Osteoblast (primary cell): ENCODE measurements around the gene PRKAA2. TPM values are rescaled to one million over a fixed set of nuclear protein-coding genes. Genes with fewer than 3 reads are reported as not detected.

Experiments used
- DNase-seq: peaks from one replicate; pipeline ENCODE4 v3.0.0; 2011; ENCODE audit warnings: low spot score, mixed read lengths; ENCODE audit not compliant: insufficient read length; ENCODE audit errors: missing footprints
- H2AFZ ChIP-seq: 2 replicates; pipeline ENCODE4 v1.6.0; 2011; ENCODE audit warnings: mild to moderate bottlenecking, low read length
- H3K27ac ChIP-seq: 2 replicates; pipeline ENCODE4 v1.5.1; 2011; ENCODE audit warnings: mild to moderate bottlenecking, low read depth, low read length, moderate library complexity
- H3K27me3 ChIP-seq: 2 replicates; pipeline ENCODE4 v1.6.0; 2012; ENCODE audit warnings: mild to moderate bottlenecking, control low read depth, inconsistent platforms, low read length, moderate library complexity; ENCODE audit not compliant: insufficient read depth
- H3K36me3 ChIP-seq: 2 replicates; pipeline ENCODE4 v1.5.1; 2011; ENCODE audit warnings: mild to moderate bottlenecking, low read length, control low read depth, moderate library complexity; ENCODE audit not compliant: insufficient read depth
- H3K4me1 ChIP-seq: 2 replicates; pipeline ENCODE4 v1.5.1; 2011; ENCODE audit warnings: mild to moderate bottlenecking, low read length, control low read depth, moderate library complexity; ENCODE audit not compliant: insufficient read depth
- H3K4me2 ChIP-seq: 2 replicates; pipeline ENCODE4 v1.6.0; 2011; ENCODE audit warnings: mild to moderate bottlenecking, low read length; ENCODE audit not compliant: insufficient read depth
- H3K4me3 ChIP-seq: fragments of 200-600 bp; sonication (generic); 3 replicates; pipeline ENCODE4 v1.5.1; 2012; ENCODE audit warnings: mild to moderate bottlenecking, low read length, inconsistent platforms; ENCODE audit not compliant: insufficient read depth
- H3K79me2 ChIP-seq: 2 replicates; pipeline ENCODE4 v1.6.0; 2012; ENCODE audit warnings: mild to moderate bottlenecking, low read length, control low read depth, inconsistent platforms; ENCODE audit not compliant: insufficient read depth
- H3K9me3 ChIP-seq: 2 replicates; pipeline ENCODE4 v1.5.1; 2011; ENCODE audit warnings: low read depth, low read length, control low read depth
- H4K20me1 ChIP-seq: 2 replicates; pipeline ENCODE4 v1.6.0; 2012; ENCODE audit warnings: mild to moderate bottlenecking, low read length, control low read depth; ENCODE audit not compliant: insufficient read depth
- CTCF ChIP-seq: IDR thresholded peaks from 2 replicates; pipeline ENCODE4 v1.5.1; 2011; ENCODE audit warnings: mild to moderate bottlenecking, low read depth, low read length, moderate library complexity; ENCODE audit errors: extremely low read depth
- small RNA-seq: library from RNA; depleted of rRNA; stranded (forward); fragments of <200 nt; gene quantifications from one replicate; pipeline ENCODE3, GENCODE V24; 2012
- total RNA-seq: library from RNA; depleted of rRNA; stranded (reverse); fragments of >200 nt; gene quantifications from 2 replicates; pipeline ENCODE4 v1.2.3, GENCODE V29; 2012

The PRKAA2 gene
- total RNA-seq, 1 donor, result 1.1 TPM

- TF ChIP-seq CTCF, result no peak
- H2AFZ ChIP-seq, result no peak overlapping the region
- no peak for DNase-seq
- H3K27me3 ChIP-seq, result no peaks in the 10 kb centered on the region
- H3K4me3 ChIP-seq, result no peak overlapping the region
- H3K9me3 ChIP-seq, result no peaks in the 10 kb centered on the region
- H3K36me3 ChIP-seq, result no peaks in the 10 kb centered on the region
- no peak overlapping the region for H3K4me2 ChIP-seq
- H3K4me1 ChIP-seq, result no peaks in the 10 kb centered on the region
- H4K20me1 ChIP-seq, result no peaks in the 10 kb centered on the region
- no peaks in the 10 kb centered on the region for H3K79me2 ChIP-seq
- H3K27ac ChIP-seq, result no peak overlapping the region
Observed at GRCh38 chr1:56754708-56755479, 109.8 kb downstream of the PRKAA2 start.

GRCh38 chr1:56755911-56756310 lies 110.8 kb downstream of the PRKAA2 start:
- Histone ChIP-seq H3K27ac (no peak overlapping the region), H3K4me2 (no peak overlapping the region)

DNA sequence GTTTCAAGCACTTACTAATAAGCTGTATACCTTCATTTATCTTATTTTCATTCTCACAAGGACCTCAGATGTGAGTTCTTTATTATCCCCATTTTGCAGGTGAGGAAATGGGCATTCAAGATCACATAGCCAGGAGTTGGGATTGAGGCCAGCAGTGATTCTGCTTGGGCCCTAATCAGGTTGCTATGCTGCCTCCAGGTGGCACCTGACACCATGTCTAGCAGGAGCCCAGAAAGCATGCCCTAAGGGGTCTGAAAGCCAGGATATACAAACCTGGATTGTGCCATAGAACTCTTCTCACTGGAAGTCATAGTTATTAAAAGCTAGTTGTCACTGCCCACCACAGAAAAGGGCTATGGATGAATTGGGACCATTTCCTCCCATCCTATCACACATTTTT lies 113.0 kb downstream of the PRKAA2 start:
- no peak for TF ChIP-seq CTCF
- no peak overlapping the region for H3K4me3 ChIP-seq
- H3K27me3 ChIP-seq, result no peaks in the 10 kb centered on the region
- no peak overlapping the region for H2AFZ ChIP-seq
- H3K36me3 ChIP-seq, result no peaks in the 10 kb centered on the region
- H3K79me2 ChIP-seq, result no peaks in the 10 kb centered on the region
- H3K4me1 ChIP-seq, result no peaks in the 10 kb centered on the region
- no peaks in the 10 kb centered on the region for H4K20me1 ChIP-seq
- no peak for DNase-seq
- H3K9me3 ChIP-seq, result no peaks in the 10 kb centered on the region
- no peak overlapping the region for H3K4me2 ChIP-seq
- no peak overlapping the region for H3K27ac ChIP-seq

More at GRCh38 chr1:56755911-56756310, 110.8 kb downstream of the PRKAA2 start:
- Histone ChIP-seq H2AFZ (no peak overlapping the region), H3K9me3 (no peaks in the 10 kb centered on the region), H3K27me3 (no peaks in the 10 kb centered on the region), H4K20me1 (no peaks in the 10 kb centered on the region), H3K36me3 (no peaks in the 10 kb centered on the region), H3K79me2 (no peaks in the 10 kb centered on the region), H3K4me1 (no peaks in the 10 kb centered on the region), H3K4me3 (no peak overlapping the region)
- no peak for TF ChIP-seq CTCF
- no peak for DNase-seq

DNA sequence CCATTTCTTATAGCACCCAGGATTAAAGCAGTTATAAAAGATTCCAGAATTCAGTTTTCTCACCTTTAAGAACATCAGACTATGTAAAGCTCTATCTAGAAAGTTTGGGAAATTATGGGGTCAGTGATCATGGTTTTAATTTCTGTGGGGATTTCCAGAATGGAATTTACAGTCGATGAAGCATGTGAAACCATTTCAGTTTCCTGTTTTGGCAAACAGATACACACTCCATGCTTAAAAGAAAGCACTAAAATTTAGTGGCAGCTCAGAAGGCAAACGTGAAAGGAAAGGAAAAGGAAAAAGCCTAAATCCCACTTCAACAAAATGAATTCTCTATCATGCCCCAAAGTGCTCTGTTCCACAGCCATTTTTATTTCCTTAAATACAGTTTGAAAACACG lies 113.7 kb downstream of the PRKAA2 start:
- Histone ChIP-seq H3K4me1 (no peaks in the 10 kb centered on the region), H3K4me3 (no peak overlapping the region), H3K36me3 (no peaks in the 10 kb centered on the region), H2AFZ (no peak overlapping the region), H3K27ac (no peak overlapping the region), H3K4me2 (no peak overlapping the region), H3K27me3 (no peaks in the 10 kb centered on the region), H4K20me1 (no peaks in the 10 kb centered on the region), H3K9me3 (no peaks in the 10 kb centered on the region), H3K79me2 (no peaks in the 10 kb centered on the region)
- DNase-seq, result no peak
- no peak for TF ChIP-seq CTCF

Small RNA genes within 50 kb of the gene (small RNA-seq; reads per million reads assigned to genes)
- not detected for gene AC099789.1

Other genes starting within 250 kb of the PRKAA2 start
- gene PLPP3, start 65.8 kb upstream of the PRKAA2 start, total RNA-seq, result 243 and 286 TPM in 2 replicates
- not detected in 2 replicates for gene FYB2, start 174.1 kb downstream of the PRKAA2 start, total RNA-seq
- not detected in 2 replicates for gene C8A, start 209.5 kb downstream of the PRKAA2 start, total RNA-seq